IMR-90 (cell line): ENCODE data around the gene RPTOR.

Experiments used
- MXI1 ChIP-seq: IDR thresholded peaks from 2 replicates; pipeline ENCODE4 v1.6.1; 2012; ENCODE audit warnings: low read depth, mild to moderate bottlenecking, low read length, moderate library complexity, borderline replicate concordance
- POLR2A ChIP-seq: IDR thresholded peaks from 2 replicates; pipeline ENCODE4 v1.6.1; 2012; ENCODE audit warnings: mild to moderate bottlenecking, low read depth, low read length
- TF ChIP-seq, protein P1 (sequence below): conservative IDR thresholded peaks from 2 replicates; pipeline ENCODE4 v1.5.1; 2012; ENCODE audit warnings: mild to moderate bottlenecking, low read depth, low read length, improper control_type of control experiment

GRCh38 chr17:80614332-80615047 is 69.9 kb downstream of the RPTOR start:
- no peak for TF ChIP-seq POLR2A
- TF ChIP-seq, protein P1, sequence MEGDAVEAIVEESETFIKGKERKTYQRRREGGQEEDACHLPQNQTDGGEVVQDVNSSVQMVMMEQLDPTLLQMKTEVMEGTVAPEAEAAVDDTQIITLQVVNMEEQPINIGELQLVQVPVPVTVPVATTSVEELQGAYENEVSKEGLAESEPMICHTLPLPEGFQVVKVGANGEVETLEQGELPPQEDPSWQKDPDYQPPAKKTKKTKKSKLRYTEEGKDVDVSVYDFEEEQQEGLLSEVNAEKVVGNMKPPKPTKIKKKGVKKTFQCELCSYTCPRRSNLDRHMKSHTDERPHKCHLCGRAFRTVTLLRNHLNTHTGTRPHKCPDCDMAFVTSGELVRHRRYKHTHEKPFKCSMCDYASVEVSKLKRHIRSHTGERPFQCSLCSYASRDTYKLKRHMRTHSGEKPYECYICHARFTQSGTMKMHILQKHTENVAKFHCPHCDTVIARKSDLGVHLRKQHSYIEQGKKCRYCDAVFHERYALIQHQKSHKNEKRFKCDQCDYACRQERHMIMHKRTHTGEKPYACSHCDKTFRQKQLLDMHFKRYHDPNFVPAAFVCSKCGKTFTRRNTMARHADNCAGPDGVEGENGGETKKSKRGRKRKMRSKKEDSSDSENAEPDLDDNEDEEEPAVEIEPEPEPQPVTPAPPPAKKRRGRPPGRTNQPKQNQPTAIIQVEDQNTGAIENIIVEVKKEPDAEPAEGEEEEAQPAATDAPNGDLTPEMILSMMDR = no peak
- TF ChIP-seq MXI1 = no peak
